H9 (cell line): ENCODE results near the gene SLIT1. TPM values are rescaled to one million over a fixed set of nuclear protein-coding genes. Genes with fewer than 3 reads are reported as not detected.

Source experiments
- DNase-seq: peaks from one replicate; pipeline ENCODE4 v3.0.0-alpha.2; 2017
- H2AFZ ChIP-seq: one replicate; pipeline ENCODE4 v1.6.1; 2013; ENCODE audit warnings: mild to moderate bottlenecking, low read length, control low read depth, moderate library complexity
- H2AK5ac ChIP-seq: 2 replicates; pipeline ENCODE4 v1.6.1; 2013; ENCODE audit warnings: low read length, control low read depth, mixed read lengths; ENCODE audit not compliant: insufficient read length
- H2BK120ac ChIP-seq: one replicate; pipeline ENCODE4 v1.6.1; 2013; ENCODE audit warnings: low read depth, mild to moderate bottlenecking, low read length, control low read depth, inconsistent platforms; ENCODE audit not compliant: poor library complexity, severe bottlenecking
- H2BK12ac ChIP-seq: 2 replicates; pipeline ENCODE4 v1.6.1; 2013; ENCODE audit warnings: low read length, control low read depth, mixed read lengths, low read depth; ENCODE audit not compliant: insufficient read length
- H2BK15ac ChIP-seq: 2 replicates; pipeline ENCODE4 v1.6.1; 2013; ENCODE audit warnings: low read depth, low read length, control low read depth
- H2BK20ac ChIP-seq: one replicate; pipeline ENCODE4 v1.6.1; 2013; ENCODE audit warnings: low read depth, mild to moderate bottlenecking, low read length, control low read depth, inconsistent platforms; ENCODE audit not compliant: poor library complexity, severe bottlenecking
- H2BK5ac ChIP-seq: 2 replicates; pipeline ENCODE4 v1.6.1; 2013; ENCODE audit warnings: low read length, control low read depth, mixed read lengths; ENCODE audit not compliant: insufficient read length
- H3K14ac ChIP-seq: 2 replicates; pipeline ENCODE4 v1.6.1; 2013; ENCODE audit warnings: low read length, control low read depth; ENCODE audit not compliant: insufficient read depth
- H3K18ac ChIP-seq: 2 replicates; pipeline ENCODE4 v1.6.1; 2013; ENCODE audit warnings: low read depth, mild to moderate bottlenecking, mixed read lengths, low read length, control low read depth; ENCODE audit not compliant: insufficient read length
- H3K23ac ChIP-seq: 2 replicates; pipeline ENCODE4 v1.6.1; 2013; ENCODE audit warnings: low read length, control low read depth, mixed read lengths, low read depth; ENCODE audit not compliant: insufficient read length
- H3K23me2 ChIP-seq: 2 replicates; pipeline ENCODE4 v1.6.1; 2013; ENCODE audit warnings: low read depth, mild to moderate bottlenecking, mixed read lengths, low read length, control low read depth; ENCODE audit not compliant: insufficient read length, poor library complexity, severe bottlenecking
- H3K27ac ChIP-seq: 2 replicates; pipeline ENCODE4 v1.5.1; 2013; ENCODE audit warnings: low read length, control low read depth, mixed read lengths, low read depth; ENCODE audit not compliant: insufficient read length
- H3K27me3 ChIP-seq: 2 replicates; pipeline ENCODE4 v1.6.1; 2013; ENCODE audit warnings: low read length, control low read depth, inconsistent platforms; ENCODE audit not compliant: insufficient read depth
- H3K4ac ChIP-seq: 2 replicates; pipeline ENCODE4 v1.6.1; 2013; ENCODE audit warnings: low read depth, mild to moderate bottlenecking, control low read depth, inconsistent platforms, low read length, moderate library complexity
- H3K4me1 ChIP-seq: 2 replicates; pipeline ENCODE4 v1.6.1; 2013; ENCODE audit warnings: low read length, control low read depth, inconsistent platforms; ENCODE audit not compliant: insufficient read depth
- H3K4me2 ChIP-seq: 2 replicates; pipeline ENCODE4 v1.6.1; 2013; ENCODE audit warnings: low read length, control low read depth, mixed read lengths; ENCODE audit not compliant: insufficient read length, insufficient read depth
- H3K56ac ChIP-seq: 2 replicates; pipeline ENCODE4 v1.6.1; 2013; ENCODE audit warnings: low read depth, mild to moderate bottlenecking, mixed read lengths, low read length, control low read depth; ENCODE audit not compliant: insufficient read length
- H3K79me1 ChIP-seq: 2 replicates; pipeline ENCODE4 v1.6.1; 2013; ENCODE audit warnings: low read depth, mild to moderate bottlenecking, moderate library complexity, low read length, control low read depth, inconsistent platforms; ENCODE audit not compliant: insufficient read depth, poor library complexity, severe bottlenecking
- H3K79me2 ChIP-seq: 2 replicates; pipeline ENCODE4 v1.6.1; 2013; ENCODE audit warnings: low read length, control low read depth, inconsistent platforms; ENCODE audit not compliant: insufficient read depth
- H3K9ac ChIP-seq: 2 replicates; pipeline ENCODE4 v1.6.1; 2013; ENCODE audit warnings: low read length, control low read depth, mixed read lengths; ENCODE audit not compliant: insufficient read length; ENCODE audit errors: extremely low read depth
- H3K9me3 ChIP-seq: one replicate; pipeline ENCODE4 v1.6.1; 2013; ENCODE audit warnings: low read depth, low read length, inconsistent platforms; ENCODE audit not compliant: control insufficient read depth
- H3T11ph ChIP-seq: one replicate; pipeline ENCODE4 v1.6.1; 2013; ENCODE audit warnings: mild to moderate bottlenecking, low read length, control low read depth, inconsistent platforms
- H4K20me1 ChIP-seq: one replicate; pipeline ENCODE4 v1.6.1; 2013; ENCODE audit not compliant: control insufficient read depth, insufficient read length, insufficient read depth
- H4K5ac ChIP-seq: 2 replicates; pipeline ENCODE4 v1.6.1; 2013; ENCODE audit warnings: low read depth, mild to moderate bottlenecking, mixed read lengths, low read length, control low read depth; ENCODE audit not compliant: insufficient read length
- H4K8ac ChIP-seq: replicated peaks from 2 replicates; pipeline ENCODE4 v1.6.1; 2013; ENCODE audit warnings: low read length, control low read depth, mixed read lengths, low read depth; ENCODE audit not compliant: insufficient read length
- H4K91ac ChIP-seq: 2 replicates; pipeline ENCODE4 v1.6.1; 2013; ENCODE audit warnings: low read depth, mild to moderate bottlenecking, moderate library complexity, mixed read lengths, low read length, control low read depth; ENCODE audit not compliant: insufficient read length
- H3K27ac Mint-ChIP-seq, 3 experiments: 2 replicates in 2 of 3; 3 replicates in 1 of 3; pipeline ENCODE4 v1.8.0; 2020 to 2021; ENCODE audit warnings: mixed read lengths in 3 of 3, mild to moderate bottlenecking in 1 of 3, moderate library complexity in 1 of 3
- H3K27me3 Mint-ChIP-seq: 2 replicates; pipeline ENCODE4 v1.8.0; 2021; ENCODE audit warnings: low read depth, mild to moderate bottlenecking, moderate library complexity, mixed read lengths
- H3K36me3 Mint-ChIP-seq, 3 experiments: 2 replicates in 2 of 3; 3 replicates in 1 of 3; pipeline ENCODE4 v1.8.0; 2020 to 2021; ENCODE audit warnings: low read depth in 3 of 3, mixed read lengths in 3 of 3; ENCODE audit not compliant: insufficient read depth in 1 of 3
- H3K4me1 Mint-ChIP-seq, 2 experiments: 2 replicates each; pipeline ENCODE4 v1.8.0; 2020; ENCODE audit warnings: mixed read lengths in 2 of 2
- H3K4me3 Mint-ChIP-seq, 2 experiments: 2 replicates in 1 of 2; 3 replicates in 1 of 2; pipeline ENCODE4 v1.8.0; 2020 to 2021; ENCODE audit warnings: mild to moderate bottlenecking in 2 of 2, mixed read lengths in 2 of 2, moderate library complexity in 1 of 2
- H3K9me3 Mint-ChIP-seq, 2 experiments: 2 replicates in 1 of 2; 3 replicates in 1 of 2; pipeline ENCODE4 v1.8.0; 2020; ENCODE audit warnings: mild to moderate bottlenecking in 2 of 2, mixed read lengths in 2 of 2, moderate library complexity in 1 of 2
- WGBS: extraction: QIAGEN DNeasy Blood & Tissue Kit; methylation state at CpG from one replicate; pipeline ENCODE4 v1.1.7; 2013; ENCODE audit warnings: missing lambda C conversion rate, low lambda C conversion rate, mixed read lengths; ENCODE audit not compliant: insufficient read length; ENCODE audit errors: extremely low coverage; 5-methylcytosine and 5-hydroxymethylcytosine counted together
- total RNA-seq: library from RNA; stranded (reverse); gene quantifications from 2 replicates; pipeline ENCODE4 v1.2.1, GENCODE V29; 2021
- TF ChIP-seq, protein P1 (sequence below): fragments of 200-600 bp; sonication (generic); conservative IDR thresholded peaks from 3 replicates; pipeline ENCODE4 v1.8.0; 2021; ENCODE audit warnings: antibody characterized with exemption, mild to moderate bottlenecking

Gene SLIT1
- total RNA-seq, 1 experiment from 2014 or later = 0.57 TPM

DNA sequence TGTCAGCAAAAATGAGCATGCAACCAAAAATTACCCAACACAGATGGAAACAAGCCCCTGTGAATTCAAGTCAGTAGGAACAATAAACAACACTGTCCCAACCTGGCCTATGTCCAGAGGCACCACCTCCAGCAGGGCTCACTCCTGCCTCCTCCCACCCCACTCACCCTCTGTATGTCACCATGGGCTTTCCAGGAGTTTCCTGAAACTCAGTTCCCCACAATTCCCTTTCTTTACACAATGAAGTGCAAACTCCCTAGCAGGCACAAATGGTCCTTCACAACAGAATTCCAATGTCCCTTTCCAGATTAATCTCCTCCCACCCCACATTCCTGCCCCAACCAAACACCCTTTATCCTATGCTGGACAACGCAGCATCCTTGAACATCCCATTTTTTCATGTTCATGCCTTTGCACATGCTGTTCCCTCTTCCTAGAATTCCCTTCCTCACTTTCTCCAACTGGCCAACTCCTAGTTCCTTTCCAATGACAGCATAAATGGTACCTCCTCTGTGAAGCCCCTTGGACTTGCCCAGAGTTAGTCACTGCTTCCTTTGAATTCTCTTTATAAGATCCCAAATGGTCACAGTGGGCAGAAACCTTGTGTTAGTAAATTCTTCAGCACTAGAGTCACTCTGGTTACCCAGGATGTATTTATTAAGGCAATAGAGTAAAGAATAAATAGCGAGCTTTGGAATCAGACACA is 157.5 kb downstream of the SLIT1 start:
- TF ChIP-seq, protein P1, sequence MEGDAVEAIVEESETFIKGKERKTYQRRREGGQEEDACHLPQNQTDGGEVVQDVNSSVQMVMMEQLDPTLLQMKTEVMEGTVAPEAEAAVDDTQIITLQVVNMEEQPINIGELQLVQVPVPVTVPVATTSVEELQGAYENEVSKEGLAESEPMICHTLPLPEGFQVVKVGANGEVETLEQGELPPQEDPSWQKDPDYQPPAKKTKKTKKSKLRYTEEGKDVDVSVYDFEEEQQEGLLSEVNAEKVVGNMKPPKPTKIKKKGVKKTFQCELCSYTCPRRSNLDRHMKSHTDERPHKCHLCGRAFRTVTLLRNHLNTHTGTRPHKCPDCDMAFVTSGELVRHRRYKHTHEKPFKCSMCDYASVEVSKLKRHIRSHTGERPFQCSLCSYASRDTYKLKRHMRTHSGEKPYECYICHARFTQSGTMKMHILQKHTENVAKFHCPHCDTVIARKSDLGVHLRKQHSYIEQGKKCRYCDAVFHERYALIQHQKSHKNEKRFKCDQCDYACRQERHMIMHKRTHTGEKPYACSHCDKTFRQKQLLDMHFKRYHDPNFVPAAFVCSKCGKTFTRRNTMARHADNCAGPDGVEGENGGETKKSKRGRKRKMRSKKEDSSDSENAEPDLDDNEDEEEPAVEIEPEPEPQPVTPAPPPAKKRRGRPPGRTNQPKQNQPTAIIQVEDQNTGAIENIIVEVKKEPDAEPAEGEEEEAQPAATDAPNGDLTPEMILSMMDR = no peak
- Mint-ChIP-seq H3K27me3 (peaks cover 6% of the 10 kb centered on the region; the same call in 1 of the 2 replicates), H3K9me3 (no peaks in the 10 kb centered on the region)

More for the DNA sequence above, 157.5 kb downstream of the SLIT1 start:
- H2AFZ ChIP-seq = no peak overlapping the region
- no peak overlapping the region; a peak in 1 of 7 replicates for H3K27ac Mint-ChIP-seq
- no peak overlapping the region for H3K18ac ChIP-seq
- no peak overlapping the region for H3K9ac ChIP-seq
- no peak overlapping the region for H3K56ac ChIP-seq
- H2AK5ac ChIP-seq = no peak overlapping the region
- H2BK20ac ChIP-seq = no peak overlapping the region
- H3K4me2 ChIP-seq = no peak overlapping the region
- no peak overlapping the region for H3K23ac ChIP-seq
- no peak overlapping the region for H2BK120ac ChIP-seq
- no peak overlapping the region for H4K91ac ChIP-seq
- no peaks in the 10 kb centered on the region for H3K79me2 ChIP-seq
- no CpG with 5 or more reads among the region's 2 CpGs for WGBS
- H3K4me1 Mint-ChIP-seq = peaks cover 29 to 36% of the 10 kb centered on the region in 2 experiments
- H3K4me3 Mint-ChIP-seq = no peak overlapping the region
- H3K79me1 ChIP-seq = no peaks in the 10 kb centered on the region
- no peak overlapping the region for H3K14ac ChIP-seq
- no peak overlapping the region for H3K27ac ChIP-seq
- no peak overlapping the region for H3T11ph ChIP-seq
- no peak overlapping the region for H4K5ac ChIP-seq
- DNase-seq = no peak
- no peaks in the 10 kb centered on the region for H3K27me3 ChIP-seq
- H3K36me3 Mint-ChIP-seq = no peaks in the 10 kb centered on the region
- peaks cover 3% of the 10 kb centered on the region; the same call in 1 of the 2 replicates for H3K4me1 ChIP-seq
- no peaks in the 10 kb centered on the region for H3K9me3 ChIP-seq
- no peak overlapping the region for H2BK12ac ChIP-seq
- no peak overlapping the region for H2BK5ac ChIP-seq
- no peaks in the 10 kb centered on the region for H4K20me1 ChIP-seq
- H3K4ac ChIP-seq = no peak overlapping the region
- H2BK15ac ChIP-seq = no peak overlapping the region
- H3K23me2 ChIP-seq = no peaks in the 10 kb centered on the region
- H4K8ac ChIP-seq = no peak overlapping the region
